CD4-positive, alpha-beta T cell treated with Interleukin-15 for 4 hours (primary cell): ENCODE results near the gene SUSD1.
A peak's percentile ranks its signal among the peaks of the same experiment; 100 is the strongest.

Experiments
- DNase-seq: peaks from one replicate; pipeline ENCODE4 v3.0.0-alpha.2; 2020; ENCODE audit warnings: low spot score

Gene SUSD1

DNA sequence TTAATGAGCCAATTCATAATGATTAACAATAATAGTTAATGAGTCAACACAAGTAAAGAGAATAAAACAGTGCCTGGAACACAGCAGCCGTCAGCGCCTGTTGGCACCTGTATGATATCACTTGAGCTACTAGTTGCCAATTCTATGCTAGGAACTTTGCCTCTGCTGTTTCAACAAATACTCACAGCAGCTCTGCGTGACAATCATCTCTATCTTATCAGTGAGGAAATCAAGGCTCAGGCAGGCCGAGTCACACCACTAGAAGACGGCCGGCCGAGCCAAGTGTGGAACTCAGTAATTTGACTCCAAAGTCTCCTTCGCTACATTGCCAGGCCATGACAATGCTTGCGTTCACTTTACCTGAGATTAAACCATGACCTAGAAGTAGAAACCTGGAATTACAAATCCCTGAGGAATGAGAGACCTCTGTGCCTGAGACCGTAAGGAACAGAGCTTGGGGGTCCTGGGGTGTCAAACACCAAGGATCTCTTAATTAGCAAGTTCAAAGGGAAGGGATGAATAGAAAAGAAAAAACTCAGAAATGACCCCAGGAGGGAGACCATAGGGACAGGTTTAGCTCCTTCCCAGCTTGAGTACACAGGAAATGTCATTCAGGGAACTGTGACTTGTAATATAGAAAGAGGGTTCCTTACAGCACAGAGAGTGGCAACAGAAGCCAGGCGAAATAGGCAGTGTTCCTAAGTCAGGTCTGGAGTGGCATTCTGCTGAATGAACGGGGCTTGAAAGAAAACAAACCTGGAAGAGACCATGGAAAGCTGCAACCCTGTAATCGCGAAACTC is 109.1 kb downstream of the SUSD1 start:
- DNase-seq, result no peak

DNA sequence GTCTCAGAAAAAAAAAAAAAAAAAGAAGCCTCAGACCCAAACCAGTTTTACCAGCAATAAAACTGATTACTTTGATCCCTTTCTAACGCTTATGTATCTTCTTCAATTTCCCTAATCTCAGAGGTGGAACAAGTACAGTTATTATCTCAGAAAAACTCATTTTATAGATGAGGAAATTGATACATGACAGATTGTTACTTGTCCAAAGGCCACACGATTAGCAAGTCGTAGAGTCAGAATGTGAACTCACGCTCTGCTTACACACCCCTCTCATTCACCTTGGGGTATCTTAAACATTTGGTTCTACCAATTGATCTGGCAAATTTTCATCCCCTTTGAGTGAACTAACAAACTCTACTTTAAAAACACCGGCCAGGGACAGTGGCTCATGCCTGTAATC is 110.2 kb downstream of the SUSD1 start:
- DNase-seq, result no peak

DNA sequence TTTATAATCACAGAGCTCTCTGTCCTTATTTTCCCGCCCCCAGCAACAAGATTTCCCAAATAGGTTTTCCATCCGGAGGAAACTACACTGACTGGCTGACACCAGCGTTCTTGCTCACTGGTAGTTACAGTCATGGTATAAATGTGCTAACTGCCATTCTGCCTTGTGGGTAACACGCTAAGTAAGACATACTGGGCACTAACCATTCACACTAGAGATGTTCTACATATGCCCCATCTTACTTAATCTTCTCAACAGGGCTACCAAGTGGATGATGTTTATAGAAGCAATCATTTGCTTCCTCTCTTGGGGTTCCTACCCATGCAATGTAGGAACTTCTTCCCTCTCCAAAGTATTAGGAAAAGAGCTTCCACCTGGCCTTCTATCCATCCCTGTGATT is 111.5 kb downstream of the SUSD1 start:
- no peak for DNase-seq

DNA sequence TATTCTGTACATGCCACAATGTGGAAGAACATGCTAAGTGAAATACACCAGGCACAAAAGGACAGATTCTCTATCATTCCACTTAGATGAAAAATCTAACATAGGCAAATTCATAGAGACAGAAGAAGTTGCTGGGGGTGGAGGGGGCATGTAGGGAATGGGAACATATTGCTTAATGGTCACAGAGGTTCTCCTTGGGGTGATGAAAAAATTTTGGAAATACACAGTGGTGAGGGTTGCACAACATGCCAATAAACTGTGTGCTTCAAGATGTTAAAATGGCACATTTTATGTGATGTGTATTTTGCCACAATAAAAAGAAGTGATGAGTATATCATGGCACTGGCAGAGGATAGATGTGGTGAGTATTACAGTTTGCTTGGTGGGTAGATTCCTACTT is 111.9 kb downstream of the SUSD1 start:
- DNase-seq, result no peak

DNA sequence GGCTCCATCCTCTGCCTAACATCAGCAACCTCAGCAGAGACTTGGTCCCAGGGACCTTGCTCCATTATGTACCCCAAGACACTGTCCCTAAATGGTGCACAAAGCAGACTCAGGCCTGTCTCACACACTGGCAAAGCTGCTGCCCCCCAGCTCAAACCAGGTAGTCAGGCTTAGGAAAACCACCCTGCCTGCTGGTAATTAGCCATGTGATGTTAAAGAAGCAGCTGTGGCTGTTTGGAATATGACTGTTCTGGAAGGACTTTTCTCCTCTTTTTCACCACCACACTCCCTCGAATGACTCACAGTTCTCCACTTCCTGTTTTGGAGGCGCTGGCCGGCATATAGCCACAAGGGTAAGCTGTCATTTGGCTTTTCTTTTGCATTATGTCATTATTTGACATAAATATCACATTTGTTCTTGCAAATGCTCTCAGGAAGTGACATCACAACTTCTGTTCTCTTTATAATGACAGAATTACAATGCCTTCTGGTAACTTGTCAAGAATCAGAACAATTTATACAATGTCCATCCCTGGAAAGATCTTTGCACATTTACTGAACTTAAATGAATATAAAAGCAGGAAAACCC is 113.9 kb downstream of the SUSD1 start:
- DNase-seq, result peak; percentile 37

GRCh38 chr9:112059966-112060320 is 115.2 kb downstream of the SUSD1 start:
- no peak for DNase-seq

DNA sequence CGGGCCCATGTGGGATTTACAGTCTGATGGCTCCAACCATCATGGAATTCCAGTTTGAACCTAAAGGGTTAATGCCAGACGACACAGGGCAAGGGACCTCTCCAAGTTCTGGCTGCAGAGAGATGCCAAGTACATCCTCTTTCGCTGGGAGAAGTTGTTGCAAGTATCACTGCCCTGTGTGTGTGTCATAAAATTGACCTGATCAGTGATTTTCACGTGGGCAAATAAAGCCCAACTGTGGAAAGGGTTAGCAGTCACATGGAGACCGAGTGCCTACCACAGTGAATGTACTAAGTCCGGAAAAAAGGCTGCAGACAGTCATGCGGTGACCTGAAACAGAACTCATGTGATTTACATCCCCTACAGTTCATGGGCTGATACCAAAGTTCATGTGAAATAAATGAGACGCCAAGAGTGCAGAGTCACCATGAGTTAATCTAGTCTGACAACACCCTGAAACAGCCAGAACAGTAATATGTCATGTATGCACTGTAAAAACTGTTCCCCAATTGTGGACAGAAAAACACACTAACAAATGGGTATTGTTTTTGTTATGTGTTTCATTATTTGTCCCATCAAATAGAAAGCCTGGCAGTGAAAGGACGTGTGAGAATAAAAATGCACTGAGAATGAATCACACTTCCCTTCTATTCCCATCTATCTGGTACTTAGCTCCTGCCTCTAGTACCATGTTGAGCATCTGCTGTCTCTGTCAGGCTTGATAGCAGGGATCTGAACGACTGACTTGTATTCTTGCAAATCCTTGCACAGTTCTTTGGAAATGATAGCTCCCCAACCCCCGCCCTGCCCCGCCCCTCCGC is 115.7 kb downstream of the SUSD1 start:
- no peak for DNase-seq

- DNase-seq, result no peak
Observed at GRCh38 chr9:112056996-112057395, 118.1 kb downstream of the SUSD1 start.

DNA sequence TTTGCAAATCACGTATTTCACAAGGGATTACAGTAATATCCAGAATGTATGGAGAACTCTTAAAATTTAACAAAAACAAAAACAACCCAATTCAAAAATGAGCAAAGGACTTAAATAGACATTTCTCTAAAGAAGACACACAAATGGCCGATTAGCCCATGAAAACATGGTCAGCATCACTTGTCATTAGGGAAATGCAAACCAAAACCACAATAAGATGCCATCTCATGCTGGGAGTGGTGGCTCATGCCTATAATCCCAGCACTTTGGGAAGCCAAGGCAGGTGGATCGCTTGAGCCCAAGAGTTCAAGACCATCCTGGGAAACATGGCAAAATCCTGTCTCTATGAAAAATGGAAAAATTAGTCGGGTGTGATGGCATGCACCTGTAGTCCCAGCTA is 120.2 kb downstream of the SUSD1 start:
- DNase-seq, result no peak

DNA sequence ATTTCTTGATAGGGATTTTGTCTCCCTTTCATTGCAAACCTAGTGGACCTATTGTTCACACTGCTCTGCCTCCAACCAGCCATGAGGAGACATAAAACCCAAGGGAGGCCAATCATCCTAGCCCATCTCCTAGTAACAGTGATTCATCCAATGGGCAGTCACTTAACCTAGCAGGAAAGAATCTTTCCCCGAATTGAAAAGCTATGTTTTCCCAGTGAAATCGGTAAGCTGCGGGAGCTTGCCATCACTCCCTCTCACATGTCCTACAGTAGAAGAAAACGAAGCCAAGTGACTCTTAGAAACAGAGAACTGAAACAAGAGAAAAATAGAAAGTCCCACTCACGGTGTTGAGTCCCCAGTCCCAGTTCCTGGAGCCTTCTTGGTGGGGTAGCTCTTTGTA is 123.3 kb downstream of the SUSD1 start:
- DNase-seq, result no peak

GRCh38 chr9:112050544-112051475 is 124.3 kb downstream of the SUSD1 start:
- no peak for DNase-seq

GRCh38 chr9:112049811-112050516 is 125.1 kb downstream of the SUSD1 start:
- DNase-seq, result no peak

- DNase-seq, result no peak
Observed at GRCh38 chr9:112048924-112049691, 126.0 kb downstream of the SUSD1 start.

GRCh38 chr9:112047538-112048066 is 127.5 kb downstream of the SUSD1 start:
- no peak for DNase-seq

DNA sequence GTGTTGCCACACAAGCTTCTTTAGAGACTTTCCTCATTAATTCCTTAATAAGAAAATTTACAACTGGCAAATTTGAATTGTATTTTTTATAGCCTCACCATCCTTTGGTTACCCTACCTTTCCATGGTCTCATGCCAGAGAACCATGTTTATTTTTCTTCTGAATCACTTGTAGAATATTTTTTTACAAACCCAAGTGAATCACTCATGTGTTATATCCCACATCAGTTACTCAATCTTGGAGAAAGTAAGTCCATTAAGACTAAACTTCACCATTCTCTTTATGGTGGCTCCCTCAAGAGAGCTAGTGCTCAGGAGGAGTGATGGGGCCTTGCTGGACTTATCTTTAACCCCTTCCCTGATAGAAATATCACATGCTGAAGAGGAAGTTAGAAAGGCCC is 128.9 kb downstream of the SUSD1 start:
- DNase-seq, result no peak

GRCh38 chr9:112044881-112045280 is 130.2 kb downstream of the SUSD1 start:
- no peak for DNase-seq

DNA sequence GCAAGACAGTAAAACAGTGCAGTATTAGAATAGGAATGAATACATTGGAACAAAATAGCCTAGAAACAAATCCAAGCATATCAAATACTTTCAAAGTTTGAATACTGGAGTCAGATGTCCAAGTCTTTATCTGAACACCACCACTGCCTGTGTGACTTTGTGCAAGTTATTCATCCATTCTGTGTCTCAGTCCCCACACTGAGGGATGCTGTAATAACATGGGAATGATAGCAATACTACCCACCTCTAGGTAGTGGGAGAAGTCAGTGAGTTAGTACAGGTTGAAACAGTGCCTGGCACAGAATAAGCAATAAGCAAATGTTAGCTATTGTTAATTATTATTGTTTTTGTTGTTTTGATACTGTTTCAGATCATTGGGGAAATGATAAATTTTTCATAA is 130.9 kb downstream of the SUSD1 start:
- DNase-seq, result no peak

DNA sequence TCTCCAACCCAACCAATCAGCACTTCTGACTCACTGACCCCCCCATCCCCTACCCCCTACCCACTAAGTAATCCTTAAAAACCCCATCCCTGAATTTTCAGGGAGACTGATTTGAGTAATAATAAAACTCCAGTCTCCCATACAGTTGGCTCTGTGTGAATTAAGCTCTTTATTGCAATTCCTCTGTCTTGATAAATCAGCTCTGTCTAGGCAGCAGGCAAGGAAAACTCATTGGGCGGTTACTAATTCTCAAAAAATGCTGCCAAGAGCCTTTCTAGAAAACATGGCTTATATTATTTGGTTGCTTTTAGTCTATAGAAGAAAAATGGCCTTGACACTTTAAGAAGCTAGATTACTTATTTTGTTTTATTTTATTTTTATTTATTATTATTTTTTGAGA is 131.7 kb downstream of the SUSD1 start:
- no peak for DNase-seq

DNA sequence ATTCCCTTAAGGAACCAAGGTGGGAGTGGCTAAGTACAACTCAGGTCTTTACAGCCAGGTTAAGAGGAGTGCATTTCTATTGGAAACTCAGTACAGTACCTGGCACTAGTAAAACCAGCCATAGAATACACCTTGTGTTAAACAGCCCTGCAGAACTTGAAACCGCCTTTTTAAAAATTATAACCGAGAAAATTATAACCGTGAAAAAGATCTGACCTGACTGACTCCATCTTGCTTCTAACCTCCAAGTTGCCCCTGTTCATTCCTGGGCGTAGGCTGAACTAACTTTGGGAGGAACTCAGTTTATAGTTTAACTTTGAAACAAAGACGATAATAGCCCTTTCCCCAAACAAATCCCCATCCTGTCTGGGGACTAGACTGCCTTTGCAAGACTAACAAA is 132.3 kb downstream of the SUSD1 start:
- no peak for DNase-seq

DNA sequence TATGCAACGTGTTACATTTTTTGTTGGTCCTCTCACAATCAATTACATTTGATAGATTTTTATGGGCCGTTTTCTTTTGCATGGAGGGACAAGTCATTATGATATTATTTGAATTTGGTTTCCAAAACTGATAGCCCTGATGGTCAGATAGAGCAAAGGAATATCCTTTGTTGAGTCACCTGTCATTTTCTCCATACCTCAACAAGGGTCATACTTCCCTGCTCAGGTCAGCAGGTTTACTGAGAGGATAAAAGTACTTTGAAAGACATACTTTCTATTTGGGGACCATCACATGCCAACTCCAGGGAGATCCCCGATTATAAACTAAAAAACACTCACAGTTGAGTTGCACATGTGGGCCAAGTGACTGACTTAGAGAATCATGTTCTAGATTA is 132.9 kb downstream of the SUSD1 start:
- no peak for DNase-seq
